ENCODE measurements around the gene DHRS7. TPM values are rescaled to one million over a fixed set of nuclear protein-coding genes. Genes with fewer than 3 reads are reported as not detected.
A peak's percentile ranks its signal among the peaks of the same experiment; 100 is the strongest.

The DHRS7 gene
- total and polyA plus RNA-seq, 3 donors from 2014 or later, result 14.6 to 22.9 (median 20.9) TPM

- Histone ChIP-seq H3K4me3 (no peak overlapping the region), H3K27ac (no peak overlapping the region), H3K36me3 (ENCODE audit: low read depth, missing control alignments) (no peaks in the 10 kb centered on the region), H3K4me1 (no peaks in the 10 kb centered on the region), H3K27me3 (no peaks in the 10 kb centered on the region), H3K9me3 (no peaks in the 10 kb centered on the region)
- WGBS, 2 donors, result 94 to 98% methylated on average over 2 of the region's 2 CpGs
- TF ChIP-seq, protein P1, sequence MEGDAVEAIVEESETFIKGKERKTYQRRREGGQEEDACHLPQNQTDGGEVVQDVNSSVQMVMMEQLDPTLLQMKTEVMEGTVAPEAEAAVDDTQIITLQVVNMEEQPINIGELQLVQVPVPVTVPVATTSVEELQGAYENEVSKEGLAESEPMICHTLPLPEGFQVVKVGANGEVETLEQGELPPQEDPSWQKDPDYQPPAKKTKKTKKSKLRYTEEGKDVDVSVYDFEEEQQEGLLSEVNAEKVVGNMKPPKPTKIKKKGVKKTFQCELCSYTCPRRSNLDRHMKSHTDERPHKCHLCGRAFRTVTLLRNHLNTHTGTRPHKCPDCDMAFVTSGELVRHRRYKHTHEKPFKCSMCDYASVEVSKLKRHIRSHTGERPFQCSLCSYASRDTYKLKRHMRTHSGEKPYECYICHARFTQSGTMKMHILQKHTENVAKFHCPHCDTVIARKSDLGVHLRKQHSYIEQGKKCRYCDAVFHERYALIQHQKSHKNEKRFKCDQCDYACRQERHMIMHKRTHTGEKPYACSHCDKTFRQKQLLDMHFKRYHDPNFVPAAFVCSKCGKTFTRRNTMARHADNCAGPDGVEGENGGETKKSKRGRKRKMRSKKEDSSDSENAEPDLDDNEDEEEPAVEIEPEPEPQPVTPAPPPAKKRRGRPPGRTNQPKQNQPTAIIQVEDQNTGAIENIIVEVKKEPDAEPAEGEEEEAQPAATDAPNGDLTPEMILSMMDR (IDR thresholded peaks at IDR 0.05), result no peak
- no peak for TF ChIP-seq POLR2A (IDR thresholded peaks at IDR 0.05)
- intact Hi-C loops (cut with DNase I; ENCODE audit: low total_unique reads), result no loop called here
- no peak for DNase-seq
Observed at GRCh38 chr14:60154671-60155070, 10.5 kb downstream of the DHRS7 start.

- Histone ChIP-seq H3K27me3 (no peaks in the 10 kb centered on the region), H3K36me3 (ENCODE audit: low read depth, missing control alignments) (no peaks in the 10 kb centered on the region), H3K9me3 (no peaks in the 10 kb centered on the region), H3K4me1 (no peaks in the 10 kb centered on the region), H3K4me3 (no peak overlapping the region), H3K27ac (no peak overlapping the region)
- WGBS, 2 donors, result 77 to 82% methylated on average over 3 of the region's 3 CpGs
- no peak for DNase-seq
- intact Hi-C loops (cut with DNase I; ENCODE audit: low total_unique reads), result no loop called here
- no peak for TF ChIP-seq POLR2A (IDR thresholded peaks at IDR 0.05)
- TF ChIP-seq, protein P1 (IDR thresholded peaks at IDR 0.05), result no peak
Observed at GRCh38 chr14:60153991-60154390, 11.2 kb downstream of the DHRS7 start.

DNA sequence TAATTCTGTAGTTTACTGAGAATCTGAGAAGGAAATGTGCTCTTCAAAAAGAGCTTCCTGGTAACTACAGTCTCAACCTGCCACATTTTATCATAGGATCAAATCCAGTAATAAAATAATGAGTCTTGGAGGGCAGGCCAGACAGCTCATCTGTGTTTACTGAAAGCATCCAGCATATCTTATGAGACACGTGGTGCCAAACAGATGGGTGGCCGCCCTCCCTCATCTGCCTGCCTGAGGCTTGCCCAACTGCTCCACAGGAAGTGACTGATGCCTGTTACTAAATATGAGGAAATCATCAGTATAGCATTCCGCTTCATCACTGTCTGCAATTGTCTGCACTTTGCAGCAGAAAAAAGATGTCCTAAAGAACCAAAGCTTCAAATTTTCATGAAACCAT is 13.5 kb downstream of the DHRS7 start:
- no peak for TF ChIP-seq POLR2A (IDR thresholded peaks at IDR 0.05)
- TF ChIP-seq, protein P1 (IDR thresholded peaks at IDR 0.05), result no peak
- no peaks in the 10 kb centered on the region for H3K36me3 ChIP-seq (ENCODE audit: low read depth, missing control alignments)
- H3K4me3 ChIP-seq, result no peak overlapping the region
- 63 to 72% methylated on average over 3 of the region's 3 CpGs for WGBS, 2 donors
- H3K4me1 ChIP-seq, result no peaks in the 10 kb centered on the region
- H3K27me3 ChIP-seq, result no peaks in the 10 kb centered on the region
- H3K9me3 ChIP-seq, result no peaks in the 10 kb centered on the region
- intact Hi-C loops (cut with DNase I; ENCODE audit: low total_unique reads), result no loop called here
- peak; percentile 46 for DNase-seq
- no peak overlapping the region for H3K27ac ChIP-seq

DNA sequence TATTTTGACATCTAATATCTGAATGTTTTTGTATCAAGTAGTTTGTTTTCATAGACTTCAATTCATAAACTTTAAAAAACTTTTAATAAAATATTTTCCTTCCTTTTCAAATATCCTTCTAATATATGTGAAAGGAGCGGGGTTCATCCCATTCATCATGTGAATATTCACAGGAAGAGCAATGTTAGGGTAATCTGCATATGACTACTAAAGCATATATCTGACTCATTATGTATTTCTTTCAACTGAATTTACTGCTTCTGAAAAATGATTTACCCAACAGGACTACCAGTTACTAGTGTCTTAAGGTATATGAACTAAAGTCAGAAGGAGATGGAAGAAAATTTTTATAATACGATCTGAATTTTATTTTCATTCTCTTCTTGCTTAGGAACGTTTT is 30.5 kb downstream of the DHRS7 start:
- no peak for TF ChIP-seq POLR2A (IDR thresholded peaks at IDR 0.05)
- TF ChIP-seq, protein P1 (IDR thresholded peaks at IDR 0.05), result no peak
- no peak overlapping the region for H3K27ac ChIP-seq
- no peaks in the 10 kb centered on the region for H3K9me3 ChIP-seq
- no peaks in the 10 kb centered on the region for H3K4me1 ChIP-seq
- no peak for DNase-seq
- H3K27me3 ChIP-seq, result no peaks in the 10 kb centered on the region
- intact Hi-C loops (cut with DNase I; ENCODE audit: low total_unique reads), result no loop called here
- WGBS, 2 donors, result 85 to 96% methylated on average over 3 of the region's 3 CpGs
- no peaks in the 10 kb centered on the region for H3K36me3 ChIP-seq (ENCODE audit: low read depth, missing control alignments)
- no peak overlapping the region for H3K4me3 ChIP-seq

DNA sequence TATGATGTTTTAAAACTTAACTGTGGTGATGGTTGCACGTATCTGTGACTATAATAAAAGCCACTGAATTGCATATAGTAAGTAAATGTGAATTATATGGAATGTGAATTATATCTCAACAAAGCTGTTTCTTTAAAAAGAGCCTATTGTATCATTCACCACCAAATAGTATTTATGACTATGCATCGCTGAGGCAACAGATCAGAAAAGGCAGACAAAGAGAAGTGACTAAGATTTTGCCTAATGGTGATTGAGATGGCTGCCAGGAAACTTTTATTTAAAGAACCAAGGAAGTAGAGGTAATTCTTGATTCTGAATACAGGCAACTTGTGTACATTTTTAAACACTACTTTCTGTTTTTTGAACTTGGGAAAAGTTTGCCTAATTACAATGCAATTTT is 31.7 kb downstream of the DHRS7 start:
- no peak overlapping the region for H3K4me3 ChIP-seq
- H3K27ac ChIP-seq, result no peak overlapping the region
- no peaks in the 10 kb centered on the region for H3K9me3 ChIP-seq
- no peak for DNase-seq
- TF ChIP-seq POLR2A (IDR thresholded peaks at IDR 0.05), result no peak
- TF ChIP-seq, protein P1 (IDR thresholded peaks at IDR 0.05), result no peak
- intact Hi-C loops (cut with DNase I; ENCODE audit: low total_unique reads), result no loop called here
- H3K27me3 ChIP-seq, result no peaks in the 10 kb centered on the region
- H3K4me1 ChIP-seq, result no peaks in the 10 kb centered on the region
- 81 to 88% methylated on average over 2 of the region's 2 CpGs for WGBS, 2 donors
- no peaks in the 10 kb centered on the region for H3K36me3 ChIP-seq (ENCODE audit: low read depth, missing control alignments)
